GM21529 (cell line): ENCODE data around the gene ZBTB47.

Experiments used
- ATAC-seq: cut with Tn5 transposase; IDR thresholded peaks from one replicate; pipeline ENCODE4 v1.9.1; 2021; ENCODE audit not compliant: unreplicated experiment

The ZBTB47 gene

DNA sequence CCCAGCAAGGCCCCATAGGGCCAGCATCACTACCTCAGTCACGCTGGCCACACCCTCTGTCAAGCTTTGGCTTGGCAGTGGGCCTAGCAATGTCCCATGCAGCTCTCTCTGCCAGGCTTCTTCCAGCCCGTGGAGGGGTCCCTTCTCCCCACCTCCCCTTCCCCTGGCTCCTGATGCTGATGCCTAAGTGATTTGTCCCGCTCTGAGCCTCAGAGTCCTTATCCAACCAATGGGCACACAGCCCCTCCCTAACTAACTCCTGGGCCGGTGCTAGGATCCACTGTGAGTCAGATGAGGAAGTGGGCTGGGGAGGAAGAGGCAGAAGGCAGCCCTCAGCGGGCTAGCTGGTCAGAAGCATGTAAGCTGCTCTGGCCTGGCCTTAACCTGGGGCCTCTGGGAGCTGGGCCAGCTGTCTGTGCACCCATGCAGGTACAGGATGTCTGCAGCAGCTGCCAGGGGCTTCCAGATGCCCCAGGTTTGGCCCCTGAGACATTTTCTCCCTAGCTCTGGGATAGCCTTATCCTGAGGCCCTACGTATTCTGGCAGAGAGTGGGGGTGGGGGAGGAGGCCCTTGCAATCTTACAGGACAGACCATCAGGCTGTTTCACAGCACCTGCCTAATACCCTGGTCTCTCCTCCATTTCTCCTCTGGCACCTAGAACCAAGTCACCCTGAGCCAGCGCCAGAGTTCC is 740 bp upstream of the ZBTB47 start:
- peak; percentile 68 for ATAC-seq

- ATAC-seq = no peak
Measured at GRCh38 chr3:42653303-42653559, 266 bp upstream of the ZBTB47 start.

DNA sequence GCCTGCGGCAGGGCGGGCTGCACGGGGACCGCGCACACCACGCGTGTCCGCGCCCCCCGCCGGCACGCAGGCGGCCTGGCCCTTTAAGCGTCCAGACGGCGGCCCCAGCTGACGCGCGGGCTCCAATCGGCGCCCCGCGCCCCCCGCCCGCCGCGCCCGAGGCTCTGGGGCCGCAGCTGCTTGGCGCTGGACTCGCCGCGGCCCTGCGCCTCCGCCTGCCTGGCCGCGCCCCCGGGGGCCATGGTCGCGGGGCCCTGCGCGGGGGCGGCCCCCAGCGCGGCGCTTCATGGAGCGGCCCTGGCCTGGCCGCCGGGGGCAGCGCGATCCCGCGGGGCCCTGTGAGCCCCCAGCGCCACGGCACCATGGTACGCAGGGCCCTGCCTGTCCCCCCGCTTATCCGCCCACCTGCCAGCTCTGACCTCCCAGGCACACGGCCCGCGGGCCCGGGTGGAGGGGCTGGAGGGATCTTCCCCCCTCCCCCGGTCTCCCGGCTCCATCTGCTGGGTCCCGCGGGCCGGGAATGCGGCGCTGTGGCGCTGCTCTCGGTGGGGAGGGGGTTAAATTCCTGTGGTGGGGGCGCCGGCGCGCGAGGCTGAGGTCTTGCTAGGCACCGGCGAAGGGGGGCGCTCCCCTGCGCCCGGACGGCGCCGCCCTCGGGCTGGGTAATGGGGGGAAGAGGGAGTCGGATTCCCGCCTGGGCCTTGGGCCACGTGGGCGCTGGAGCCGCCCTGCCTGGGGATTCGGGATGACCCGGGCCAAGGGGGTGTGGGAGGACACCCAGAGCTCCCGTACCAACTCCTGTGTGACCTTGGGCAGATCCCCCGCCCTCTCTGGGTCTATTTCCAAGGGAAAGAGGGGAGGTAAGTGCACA is 1.1 kb downstream of the ZBTB47 start:
- no peak for ATAC-seq

DNA sequence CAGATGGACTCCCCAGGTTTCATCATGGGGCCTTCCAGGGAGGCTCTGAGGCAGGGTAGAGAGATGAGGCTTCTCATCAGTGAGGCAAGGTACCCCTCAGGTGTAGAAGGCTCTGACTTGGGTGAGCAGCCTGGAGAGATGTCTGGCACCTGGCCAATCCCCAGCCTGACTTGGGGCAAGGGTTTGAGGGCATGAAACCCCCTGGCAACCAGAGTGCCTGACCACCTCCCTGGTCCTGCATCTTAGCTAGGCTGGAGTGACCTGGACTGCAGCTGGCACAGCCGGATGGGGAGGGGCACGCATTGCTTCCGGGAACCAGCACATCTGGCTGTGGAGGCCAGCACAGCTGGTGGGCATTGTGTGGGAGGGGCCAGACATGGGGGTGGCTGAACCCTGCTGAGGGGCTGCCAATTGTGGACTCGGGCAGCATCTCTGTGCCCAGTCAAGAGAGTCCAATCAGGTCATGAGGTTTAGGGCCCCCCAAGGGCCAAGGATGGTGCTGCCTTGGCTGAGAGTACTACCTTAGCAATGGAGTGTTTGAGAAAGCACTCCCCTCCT is 1.9 kb downstream of the ZBTB47 start:
- no peak for ATAC-seq

DNA sequence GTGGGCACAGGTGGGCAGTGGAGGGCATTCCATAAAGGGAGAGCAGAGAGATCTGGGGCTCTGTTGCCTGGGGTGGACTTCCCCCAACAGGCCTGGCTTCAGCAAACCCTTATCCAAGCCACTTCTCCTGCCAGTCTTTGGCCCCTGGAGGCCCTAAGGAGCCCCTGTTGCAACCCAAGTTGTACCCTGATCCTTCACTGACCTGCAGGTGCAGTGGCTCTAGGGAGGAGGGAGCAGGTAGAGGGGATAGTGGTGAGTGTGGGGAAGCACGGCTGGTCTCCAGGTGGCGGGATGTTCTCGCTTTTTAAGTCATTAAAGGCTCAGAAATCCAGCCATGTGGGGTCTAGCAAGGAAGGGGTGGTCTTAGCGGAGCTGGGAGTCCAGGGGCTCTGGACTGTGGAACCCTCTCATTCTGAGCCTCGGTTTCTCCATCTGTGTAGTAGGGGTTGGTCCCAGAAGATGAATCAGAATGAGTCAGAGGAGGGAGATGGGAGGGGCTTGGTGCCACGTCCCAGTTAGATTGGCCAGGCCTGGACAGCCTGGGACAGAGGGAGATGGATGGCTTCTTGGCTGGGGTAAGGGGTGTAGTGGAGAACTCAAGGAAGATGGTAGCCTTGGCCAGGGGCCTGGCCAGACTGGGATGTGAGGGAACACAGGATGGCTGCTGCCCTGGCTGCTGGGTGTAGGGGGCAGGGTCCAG is 2.6 kb downstream of the ZBTB47 start:
- no peak for ATAC-seq

GRCh38 chr3:42656680-42657610 is 3.4 kb downstream of the ZBTB47 start:
- no peak for ATAC-seq

DNA sequence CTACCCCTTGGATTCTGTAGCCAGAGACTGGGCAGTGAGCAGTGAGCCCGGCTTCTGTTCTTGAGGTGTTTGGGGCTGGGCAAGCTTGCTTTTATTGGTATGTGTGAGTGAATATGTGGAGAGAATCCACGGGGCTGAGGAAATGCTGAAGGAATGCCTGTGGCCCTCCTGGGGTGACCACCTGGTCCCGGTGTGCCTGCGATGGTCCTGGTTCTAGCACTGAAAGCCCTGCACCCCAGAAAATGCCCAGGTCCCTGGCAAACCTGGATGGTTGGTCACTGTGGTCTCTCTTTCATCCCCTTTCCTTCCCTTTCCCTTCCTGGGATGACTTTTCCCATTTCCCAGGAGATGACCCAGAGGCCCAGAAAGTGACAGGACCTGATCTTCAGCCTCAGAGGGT is 4.2 kb downstream of the ZBTB47 start:
- ATAC-seq = no peak

GRCh38 chr3:42658091-42658770 is 4.7 kb downstream of the ZBTB47 start:
- ATAC-seq = no peak

DNA sequence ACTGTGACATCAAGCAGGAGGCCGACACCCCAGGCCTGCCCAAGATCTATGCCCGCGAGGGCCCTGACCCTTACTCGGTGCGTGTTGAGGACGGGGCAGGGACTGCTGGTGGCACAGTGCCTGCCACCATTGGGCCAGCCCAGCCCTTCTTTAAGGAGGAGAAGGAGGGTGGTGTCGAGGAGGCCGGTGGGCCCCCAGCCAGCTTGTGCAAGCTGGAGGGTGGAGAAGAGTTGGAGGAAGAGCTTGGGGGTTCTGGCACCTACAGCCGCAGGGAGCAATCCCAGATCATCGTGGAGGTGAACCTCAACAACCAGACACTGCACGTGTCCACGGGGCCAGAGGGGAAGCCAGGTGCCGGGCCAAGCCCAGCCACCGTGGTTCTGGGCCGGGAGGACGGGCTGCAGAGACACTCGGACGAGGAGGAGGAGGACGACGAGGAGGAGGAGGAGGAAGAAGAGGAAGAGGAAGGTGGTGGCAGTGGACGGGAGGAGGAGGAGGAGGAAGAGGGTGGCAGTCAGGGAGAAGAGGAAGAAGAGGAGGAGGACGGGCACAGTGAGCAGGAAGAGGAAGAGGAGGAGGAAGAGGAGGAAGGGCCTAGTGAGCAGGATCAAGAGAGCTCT is 5.4 kb downstream of the ZBTB47 start:
- no peak for ATAC-seq

- ATAC-seq = no peak
Measured at GRCh38 chr3:42659451-42660130, 6.1 kb downstream of the ZBTB47 start.

DNA sequence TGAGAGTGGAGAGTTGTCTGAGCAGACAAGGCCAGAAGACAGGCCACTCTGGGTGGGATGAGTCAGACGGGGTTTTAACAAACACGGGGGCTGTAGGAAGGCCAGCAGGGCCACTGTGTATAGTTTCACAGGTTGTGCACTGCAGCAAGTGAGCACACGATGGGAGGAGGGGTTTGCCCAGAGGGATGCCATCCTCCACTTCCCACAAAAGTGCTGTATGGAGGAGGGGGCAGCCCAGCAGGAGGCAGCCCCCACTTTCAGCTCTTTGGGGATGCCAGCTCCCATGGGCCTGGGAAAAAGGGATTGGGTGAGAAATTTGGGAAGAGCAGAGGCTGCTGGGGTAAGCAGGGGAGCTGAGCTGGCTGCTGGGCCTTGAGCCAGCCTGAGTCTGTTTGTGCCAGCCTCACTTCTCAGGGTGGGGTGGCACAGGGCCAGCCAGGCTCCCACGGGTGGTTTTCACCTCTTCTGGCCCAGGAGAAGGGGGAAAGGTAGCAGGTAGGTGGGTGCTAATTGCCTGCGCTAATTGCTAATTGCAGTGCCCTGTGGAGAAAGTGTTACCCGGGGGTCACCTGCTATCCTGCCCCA is 6.7 kb downstream of the ZBTB47 start:
- ATAC-seq = no peak

GRCh38 chr3:42660898-42661297 is 7.4 kb downstream of the ZBTB47 start:
- no peak for ATAC-seq

DNA sequence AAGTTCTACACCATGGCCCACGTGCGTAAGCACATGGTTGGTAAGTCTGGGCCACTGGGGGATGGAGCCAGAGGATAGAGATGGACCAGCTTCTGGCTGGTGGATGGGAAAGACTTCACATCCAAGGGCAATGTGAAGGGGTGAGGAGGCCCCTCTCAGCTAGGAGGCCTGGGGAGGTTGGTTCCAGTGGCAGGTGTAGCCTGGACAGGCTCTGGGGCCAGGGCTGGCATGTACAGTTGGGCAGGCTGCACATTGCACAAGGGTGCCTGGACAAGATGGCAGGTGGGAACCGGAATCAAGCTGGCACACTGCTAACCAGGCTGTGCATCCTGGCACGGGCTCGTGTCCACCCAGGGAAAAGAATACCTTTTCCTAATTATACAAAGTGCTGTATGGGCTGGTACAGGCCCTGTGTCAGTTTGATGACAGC is 8.1 kb downstream of the ZBTB47 start:
- no peak for ATAC-seq

- no peak for ATAC-seq
Measured at GRCh38 chr3:42662037-42662812, 8.7 kb downstream of the ZBTB47 start.

DNA sequence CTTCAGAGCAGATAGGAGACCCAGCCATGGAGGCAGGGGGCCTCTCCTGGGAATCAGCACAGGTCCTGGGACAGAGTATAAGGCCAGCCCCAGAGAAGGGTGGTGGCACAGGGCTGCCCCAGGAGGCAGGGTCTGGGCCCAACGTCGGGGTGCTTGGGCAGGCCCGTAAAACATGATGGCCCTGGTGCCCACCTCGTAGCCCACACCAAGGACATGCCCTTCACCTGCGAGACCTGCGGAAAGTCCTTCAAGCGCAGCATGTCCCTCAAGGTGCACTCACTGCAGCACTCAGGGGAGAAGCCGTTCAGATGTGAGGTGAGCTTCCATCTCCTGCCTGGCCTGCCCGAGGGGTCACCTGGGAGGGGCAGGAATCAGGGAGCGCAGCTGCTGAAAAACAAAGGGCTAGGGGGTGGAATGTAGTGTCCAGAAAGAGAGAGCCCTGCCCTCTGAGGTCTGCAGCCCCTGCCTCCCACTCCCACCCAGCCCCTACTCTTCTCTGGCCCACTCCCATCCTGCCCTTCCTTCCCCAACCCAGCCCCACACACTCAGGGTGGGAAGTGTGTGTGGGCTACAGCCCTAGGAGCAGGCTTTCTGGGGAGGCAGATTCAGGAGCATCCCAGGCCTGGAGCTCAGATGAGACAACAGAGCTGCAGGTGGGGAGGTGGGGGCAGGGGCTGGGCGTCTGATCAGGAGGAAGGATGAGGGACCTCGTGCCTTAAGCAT is 9.5 kb downstream of the ZBTB47 start:
- no peak for ATAC-seq

GRCh38 chr3:42663581-42664437 is 10.3 kb downstream of the ZBTB47 start:
- no peak for ATAC-seq
